ENCODE results near the gene PLEKHA1. TPM values are rescaled to one million over a fixed set of nuclear protein-coding genes. Genes with fewer than 3 reads are reported as not detected.

The PLEKHA1 gene
- total RNA-seq, 1 donor from 2014 or later, result 22.8 TPM

- no peak for DNase-seq (ENCODE audit: low read depth in 2 of 2)
Observed at GRCh38 chr10:122375679-122376160, 1.2 kb downstream of the PLEKHA1 start.

GRCh38 chr10:122376364-122376961 lies 2.0 kb downstream of the PLEKHA1 start:
- peak; percentile 9 to 57 for DNase-seq (ENCODE audit: low read depth in 2 of 2)

GRCh38 chr10:122379041-122379440 lies 4.5 kb downstream of the PLEKHA1 start:
- no peak for DNase-seq (ENCODE audit: low read depth in 2 of 2)

- DNase-seq (ENCODE audit: low read depth in 2 of 2), result no peak
Observed at GRCh38 chr10:122379537-122379936, 5.0 kb downstream of the PLEKHA1 start.

GRCh38 chr10:122380703-122381102 lies 6.2 kb downstream of the PLEKHA1 start:
- no peak for DNase-seq (ENCODE audit: low read depth in 2 of 2)

GRCh38 chr10:122381680-122382079 lies 7.2 kb downstream of the PLEKHA1 start:
- DNase-seq (ENCODE audit: low read depth in 2 of 2), result no peak

GRCh38 chr10:122386514-122386913 lies 12.0 kb downstream of the PLEKHA1 start:
- no peak for DNase-seq (ENCODE audit: low read depth in 2 of 2)

GRCh38 chr10:122387572-122387971 lies 13.1 kb downstream of the PLEKHA1 start:
- DNase-seq (ENCODE audit: low read depth in 2 of 2), result no peak

- no peak for DNase-seq (ENCODE audit: low read depth in 2 of 2)
Observed at GRCh38 chr10:122388287-122388997, 13.9 kb downstream of the PLEKHA1 start.

- DNase-seq (ENCODE audit: low read depth in 2 of 2), result no peak
Observed at GRCh38 chr10:122390271-122390670, 15.8 kb downstream of the PLEKHA1 start.

- no peak for DNase-seq (ENCODE audit: low read depth in 2 of 2)
Observed at GRCh38 chr10:122390679-122391078, 16.2 kb downstream of the PLEKHA1 start.

- no peak for DNase-seq (ENCODE audit: low read depth in 2 of 2)
Observed at GRCh38 chr10:122391875-122392274, 17.4 kb downstream of the PLEKHA1 start.

GRCh38 chr10:122392835-122393234 lies 18.3 kb downstream of the PLEKHA1 start:
- DNase-seq (ENCODE audit: low read depth in 2 of 2), result peak in 1 of 2 donors; percentile 31

- no peak for DNase-seq (ENCODE audit: low read depth in 2 of 2)
Observed at GRCh38 chr10:122393288-122393687, 18.8 kb downstream of the PLEKHA1 start.

- DNase-seq (ENCODE audit: low read depth in 2 of 2), result no peak
Observed at GRCh38 chr10:122402548-122403131, 28.1 kb downstream of the PLEKHA1 start.

- DNase-seq (ENCODE audit: low read depth in 2 of 2), result peak in 1 of 2 donors; percentile 21
Observed at GRCh38 chr10:122404576-122404975, 30.1 kb downstream of the PLEKHA1 start.

- DNase-seq (ENCODE audit: low read depth in 2 of 2), result peak in 1 of 2 donors; percentile 19
Observed at GRCh38 chr10:122407375-122408125, 33.0 kb downstream of the PLEKHA1 start.

- DNase-seq (ENCODE audit: low read depth in 2 of 2), result no peak
Observed at GRCh38 chr10:122413327-122413726, 38.8 kb downstream of the PLEKHA1 start.

GRCh38 chr10:122417667-122418066 lies 43.2 kb downstream of the PLEKHA1 start:
- no peak for DNase-seq (ENCODE audit: low read depth in 2 of 2)

- DNase-seq (ENCODE audit: low read depth in 2 of 2), result no peak
Observed at GRCh38 chr10:122419016-122419415, 44.5 kb downstream of the PLEKHA1 start.

GRCh38 chr10:122419876-122420623 lies 45.5 kb downstream of the PLEKHA1 start:
- peak in 1 of 2 donors; percentile 27 for DNase-seq (ENCODE audit: low read depth in 2 of 2)
